Measurements from ENCODE around the gene SGMS1.
"Not testable (repeated sequence)": the region's sequence is repeated elsewhere in the genome, so short reads cannot be mapped to it uniquely, and the experiment has no call there.

The SGMS1 gene

DNA sequence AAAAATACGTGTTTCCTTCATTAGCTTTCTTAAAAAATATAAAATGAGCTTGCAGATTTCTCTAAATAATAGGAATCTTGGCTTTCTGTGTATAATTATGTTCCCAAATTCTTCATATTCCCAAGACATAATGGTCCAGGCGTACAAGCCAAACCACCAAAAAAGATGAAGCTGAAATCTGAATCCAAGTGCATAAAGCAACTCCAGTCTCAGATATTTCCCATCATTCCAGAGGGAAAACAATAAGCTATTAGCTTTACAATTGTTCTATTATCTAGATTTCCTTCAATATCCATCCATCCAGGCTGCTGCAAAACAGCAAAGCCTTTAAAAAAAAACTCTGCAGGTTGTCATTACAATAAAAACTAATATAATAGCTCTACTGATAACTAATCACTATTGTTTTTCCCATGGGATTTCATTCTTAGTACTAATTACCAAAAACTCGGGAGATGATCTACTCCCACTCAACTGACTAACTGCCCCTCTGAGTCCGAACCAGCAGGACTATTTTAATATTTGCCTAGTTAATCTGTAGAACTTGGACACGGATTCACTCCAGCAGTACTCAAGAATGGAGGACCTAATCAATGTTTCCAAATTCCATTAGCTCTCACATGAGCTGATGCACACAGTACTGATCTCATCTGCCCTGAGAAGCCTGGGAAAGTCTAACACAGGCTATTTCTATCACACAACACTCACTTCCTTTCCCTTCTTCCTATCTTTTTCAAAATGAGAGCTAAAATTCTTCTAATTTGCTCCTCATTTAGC is 263.5 kb downstream of the SGMS1 start:
- DNase-seq: no peak

DNA sequence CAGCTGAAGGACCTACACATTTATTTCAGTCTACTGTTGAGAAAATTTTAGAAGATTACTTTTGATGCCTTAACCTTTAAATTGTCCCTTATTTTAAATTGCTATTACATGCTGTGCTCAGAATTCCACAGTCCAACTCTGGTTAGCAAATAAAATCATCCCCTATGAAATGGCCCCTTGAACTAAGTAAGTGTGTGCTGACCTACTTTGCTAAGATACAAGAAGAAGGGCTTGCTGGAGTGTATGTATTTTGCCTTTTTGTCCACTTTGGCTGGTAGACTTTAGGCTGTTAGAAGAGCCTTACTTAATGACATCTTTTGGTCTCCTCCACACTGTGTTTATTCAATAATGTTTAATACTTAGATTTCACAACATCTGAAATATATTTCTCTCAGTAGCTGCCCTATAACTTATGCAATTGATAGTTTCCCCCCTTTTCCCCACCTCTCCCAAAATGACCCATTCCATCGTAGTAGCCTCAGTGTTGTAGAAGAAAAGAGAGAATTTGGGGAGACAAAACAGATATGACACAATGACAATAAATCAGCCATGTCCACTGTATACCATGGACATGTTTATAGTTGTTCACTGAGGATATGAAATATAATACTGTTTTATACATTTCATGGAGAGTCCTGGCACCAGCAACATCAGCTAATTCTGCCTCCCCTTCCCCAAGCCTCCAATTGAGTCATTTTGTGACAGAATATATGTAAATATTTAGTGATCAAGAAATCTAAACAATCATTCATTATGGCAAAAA is 264.6 kb downstream of the SGMS1 start:
- no peak for DNase-seq

DNA sequence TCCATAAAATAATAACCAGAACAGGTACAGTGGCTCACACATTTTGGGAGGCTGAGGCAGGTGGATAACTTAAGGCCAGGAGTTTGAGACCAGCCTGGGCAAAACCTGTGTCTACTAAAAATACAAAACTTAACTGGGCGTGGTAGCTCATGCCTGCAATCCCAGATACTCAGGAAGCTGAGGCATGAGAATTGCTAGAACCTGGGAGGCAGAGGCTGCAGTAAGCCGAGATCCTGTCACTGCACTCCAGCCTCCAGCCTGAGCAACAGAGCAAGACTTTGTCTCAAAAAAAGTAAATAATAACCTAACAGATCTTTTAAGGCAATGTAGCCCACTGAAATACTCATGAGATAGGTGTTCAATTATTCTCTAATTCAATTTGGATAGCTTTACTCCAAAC is 265.3 kb downstream of the SGMS1 start:
- no peak for DNase-seq

DNA sequence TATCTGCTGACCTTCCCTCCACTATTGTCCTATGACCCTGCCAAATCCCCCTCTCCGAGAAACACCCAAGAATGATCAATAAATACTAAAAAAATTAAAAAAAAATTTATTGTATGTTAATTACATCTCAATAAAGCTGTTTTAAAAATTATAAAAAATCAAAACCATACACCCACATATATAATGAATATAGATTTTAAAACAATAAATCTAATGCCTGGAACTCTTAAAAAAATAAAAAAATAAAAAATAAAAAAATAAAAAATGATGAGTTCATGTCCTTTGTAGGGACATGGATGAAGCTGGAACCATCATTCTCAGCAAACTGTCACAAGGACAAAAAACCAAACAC is 267.3 kb downstream of the SGMS1 start:
- DNase-seq: not testable (repeated sequence)

- not testable (repeated sequence) for DNase-seq
Observed at GRCh38 chr10:50355693-50356480, 267.9 kb downstream of the SGMS1 start.

GRCh38 chr10:50351483-50352146 is 272.1 kb downstream of the SGMS1 start:
- DNase-seq: no peak

DNA sequence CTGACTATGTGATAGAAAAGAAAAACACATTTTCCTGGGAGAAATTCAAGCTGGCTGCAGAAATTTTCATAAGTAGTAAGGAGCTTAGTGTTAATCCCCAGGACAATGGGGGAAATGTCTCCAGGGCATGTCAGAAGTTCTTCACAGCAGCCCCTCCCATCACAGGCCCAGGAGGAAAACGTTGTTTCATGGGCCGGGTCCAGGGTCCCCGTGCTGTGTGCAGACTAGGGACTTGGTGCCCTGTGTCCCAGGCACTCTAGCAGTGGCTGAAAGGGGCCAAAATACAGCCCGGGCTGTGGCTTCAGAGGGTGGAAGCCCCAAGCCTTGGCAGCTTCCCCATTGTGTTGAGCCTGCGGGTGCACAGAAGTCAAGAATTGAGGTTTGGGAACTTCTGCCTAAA is 273.4 kb downstream of the SGMS1 start:
- DNase-seq: no peak

GRCh38 chr10:50349554-50349953 is 274.2 kb downstream of the SGMS1 start:
- DNase-seq: no peak

DNA sequence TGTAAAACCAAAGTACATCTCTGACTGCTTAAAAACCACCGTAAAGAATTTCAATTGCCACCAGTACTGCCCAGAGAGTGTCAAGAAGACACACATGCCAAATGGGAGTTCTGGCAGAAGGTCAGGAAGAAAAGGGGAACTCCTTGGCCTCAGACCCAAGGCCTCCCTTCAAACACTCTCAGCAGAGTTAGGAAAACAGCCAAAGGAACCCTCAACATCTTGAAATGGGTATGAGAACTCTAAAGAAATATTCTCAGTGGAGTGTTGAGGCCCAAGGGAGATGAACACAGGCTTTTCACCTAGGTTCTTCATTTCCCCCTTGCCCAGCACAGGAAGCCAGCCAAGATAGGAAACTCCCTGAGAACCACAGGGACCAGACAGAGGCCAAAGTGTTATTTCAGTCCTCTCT is 276.4 kb downstream of the SGMS1 start:
- no peak for DNase-seq

- DNase-seq: no peak
Observed at GRCh38 chr10:50346942-50347341, 276.8 kb downstream of the SGMS1 start.

GRCh38 chr10:50345545-50345944 is 278.2 kb downstream of the SGMS1 start:
- no peak for DNase-seq

DNA sequence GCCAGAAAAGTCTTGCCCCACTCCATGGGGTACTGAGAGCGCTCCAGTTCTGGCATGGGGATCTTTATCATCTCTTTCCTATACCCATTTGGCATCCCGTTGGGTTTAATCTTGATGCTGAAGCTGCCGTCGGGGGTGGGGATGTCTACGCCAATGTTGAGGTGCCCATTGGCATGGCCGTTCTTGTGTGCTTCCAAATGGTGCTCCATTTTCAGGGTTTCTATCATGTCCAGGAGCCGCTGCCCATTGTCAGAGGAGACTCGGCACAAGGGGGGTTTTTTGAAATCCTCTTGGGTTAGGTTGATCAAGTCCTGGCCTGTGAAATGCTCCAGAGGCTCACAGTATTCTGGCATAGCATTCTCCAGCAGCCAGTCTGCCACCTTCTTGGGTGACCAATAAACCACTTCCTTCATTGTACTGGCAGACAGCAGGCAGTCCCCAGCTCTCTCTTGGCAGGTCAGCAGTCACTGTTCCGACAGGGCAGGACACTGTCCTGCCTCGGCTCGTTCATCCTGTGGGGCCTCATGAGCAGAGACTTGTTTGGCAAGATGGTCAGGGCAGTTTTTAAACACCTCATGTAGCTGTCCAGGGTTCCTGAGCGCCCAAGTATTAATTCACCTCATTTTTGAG is 279.9 kb downstream of the SGMS1 start:
- DNase-seq: no peak

- no peak for DNase-seq
Observed at GRCh38 chr10:50341987-50342386, 281.8 kb downstream of the SGMS1 start.

- DNase-seq: no peak
Observed at GRCh38 chr10:50336140-50336539, 287.6 kb downstream of the SGMS1 start.

- DNase-seq: no peak
Observed at GRCh38 chr10:50335397-50335796, 288.4 kb downstream of the SGMS1 start.

GRCh38 chr10:50334273-50334672 is 289.5 kb downstream of the SGMS1 start:
- no peak for DNase-seq

DNA sequence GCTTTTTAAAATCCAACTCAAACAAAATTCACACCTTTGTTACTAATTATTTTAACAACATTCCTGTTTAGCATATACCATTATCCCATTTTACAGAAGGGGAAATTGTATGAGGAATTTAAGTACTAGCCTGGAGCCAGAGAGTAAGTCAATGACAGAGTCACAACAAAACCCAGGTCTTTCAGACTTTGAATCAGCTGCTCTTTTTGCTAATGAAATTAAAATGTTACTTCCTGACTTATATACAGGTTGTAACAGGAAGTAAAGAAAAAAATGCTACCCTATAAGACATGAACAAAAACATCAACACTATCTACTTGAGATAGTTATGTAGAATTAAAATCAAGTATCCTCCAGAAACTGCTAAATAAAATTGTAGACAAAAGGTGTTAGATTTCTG is 289.9 kb downstream of the SGMS1 start:
- DNase-seq: no peak

DNA sequence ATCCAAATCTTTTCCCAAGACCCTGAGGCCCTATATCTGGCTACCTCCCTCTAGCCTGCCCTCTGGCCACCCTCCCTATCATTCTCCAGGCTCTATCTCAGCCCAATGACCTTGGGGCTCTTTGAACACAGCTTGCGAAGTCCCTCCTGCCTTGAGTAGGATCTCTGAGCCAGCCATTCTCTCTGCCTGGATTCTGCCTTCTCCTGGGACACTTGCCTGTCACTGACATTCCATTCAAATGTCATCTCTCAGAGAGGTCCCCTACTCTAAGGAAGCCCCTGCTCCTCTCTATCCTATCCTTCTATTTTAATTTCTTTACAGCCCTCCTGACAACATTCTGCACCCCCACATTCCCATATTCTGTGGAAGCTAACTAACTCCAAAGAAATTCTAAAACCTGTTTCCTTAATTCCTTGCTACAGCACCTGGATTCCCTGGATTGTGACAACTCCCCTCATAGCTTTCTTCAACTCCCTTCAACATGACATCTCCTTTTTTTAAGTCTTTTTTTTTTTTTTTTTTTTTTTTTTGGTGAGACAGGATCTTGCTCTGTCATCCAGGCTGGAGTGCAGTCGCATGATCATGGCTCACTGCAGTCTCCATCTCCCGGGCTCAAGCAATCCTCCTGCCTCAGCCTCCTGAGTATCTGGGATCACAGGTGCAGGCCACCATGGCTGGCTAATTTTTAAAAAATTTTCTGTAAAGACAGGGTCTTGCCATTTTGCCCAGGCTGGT is 291.5 kb downstream of the SGMS1 start:
- no peak for DNase-seq

DNA sequence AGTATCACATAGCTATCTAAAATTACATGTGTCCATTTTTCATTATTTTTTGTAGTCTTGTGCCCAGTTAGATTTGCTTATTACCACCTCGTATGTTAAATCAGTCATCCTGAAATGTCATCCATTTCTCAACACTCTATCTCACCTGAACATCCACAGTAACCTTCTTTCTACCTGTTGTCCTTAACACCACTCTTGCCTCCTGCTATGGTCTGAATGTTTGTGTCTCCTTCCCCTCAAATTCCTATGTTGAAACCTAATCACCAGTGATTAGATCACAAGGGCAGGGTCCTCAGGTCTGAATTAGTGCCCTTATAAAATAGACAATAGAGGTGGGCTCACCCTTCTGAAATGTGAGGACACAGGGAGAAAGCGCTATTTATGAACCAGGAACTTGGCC is 292.3 kb downstream of the SGMS1 start:
- no peak for DNase-seq

GRCh38 chr10:50326757-50327701 is 296.7 kb downstream of the SGMS1 start:
- DNase-seq: no peak

GRCh38 chr10:50326172-50326555 is 297.6 kb downstream of the SGMS1 start:
- DNase-seq: no peak
